Breast epithelium (tissue), 3 donors: Measurements from ENCODE around the gene PARP12.

ENCODE experiments used
- CTCF ChIP-seq, 3 donors: fragments of 450-650 bp; IDR thresholded peaks; one replicate each; pipeline ENCODE4 v1.5.1; 2016 to 2017; ENCODE audit warnings: antibody characterized with exemption in 3 of 3, mild to moderate bottlenecking in 3 of 3, moderate library complexity in 3 of 3
- POLR2A ChIP-seq: fragments of 450-650 bp; IDR thresholded peaks from one replicate; pipeline ENCODE4 v1.6.1; 2016; ENCODE audit warnings: antibody characterized with exemption, mild to moderate bottlenecking, moderate library complexity
- POLR2AphosphoS5 ChIP-seq, 3 donors: sonication (generic); formaldehyde crosslinking; IDR thresholded peaks; one replicate each; pipeline ENCODE4 v1.6.1; 2017; ENCODE audit warnings: antibody characterized with exemption in 3 of 3

DNA sequence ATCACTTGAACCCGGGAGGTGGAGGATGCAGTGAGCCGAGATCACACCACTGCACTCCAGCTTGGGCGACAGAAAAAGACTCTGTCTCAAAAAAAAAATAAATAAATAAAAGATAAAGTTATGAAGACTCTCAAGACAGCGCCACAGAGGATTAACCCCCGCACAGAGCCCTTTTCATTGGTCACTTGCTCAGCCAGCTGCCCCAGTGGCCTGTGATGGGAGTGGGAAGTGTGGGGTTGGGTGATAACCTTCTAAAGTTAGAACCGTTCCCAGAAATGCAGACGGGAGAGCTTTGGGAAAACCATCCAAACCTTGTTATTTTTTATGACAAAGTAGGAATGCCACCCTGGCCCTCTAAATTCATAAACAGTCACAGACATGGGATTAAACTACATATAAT is 57.4 kb downstream of the PARP12 start:
- TF ChIP-seq POLR2AphosphoS5 (IDR thresholded peaks at IDR 0.05): no peak
- no peak for TF ChIP-seq CTCF (IDR thresholded peaks at IDR 0.05)
- no peak for TF ChIP-seq POLR2A
